BLaER1 (cell line): ENCODE measurements around the gene PGA5.
"Not testable (repeated sequence)": the region's sequence is repeated elsewhere in the genome, so short reads cannot be mapped to it uniquely, and the experiment has no call there.

Source experiments
- H3K27ac ChIP-seq: shearing (Covaris generic); formaldehyde crosslinking; 2 replicates; pipeline ENCODE4 v1.8.1; 2022
- H3K27me3 ChIP-seq: shearing (Covaris generic); formaldehyde crosslinking; 2 replicates; pipeline ENCODE4 v1.8.1; 2022
- H3K36me3 ChIP-seq: shearing (Covaris generic); formaldehyde crosslinking; 2 replicates; pipeline ENCODE4 v1.8.1; 2022
- H3K4me1 ChIP-seq: shearing (Covaris generic); formaldehyde crosslinking; 2 replicates; pipeline ENCODE4 v1.8.1; 2022
- H3K4me2 ChIP-seq: shearing (Covaris generic); formaldehyde crosslinking; 2 replicates; pipeline ENCODE4 v1.8.1; 2022
- H3K4me3 ChIP-seq: shearing (Covaris generic); formaldehyde crosslinking; 2 replicates; pipeline ENCODE4 v1.8.1; 2022
- H3K9ac ChIP-seq: shearing (Covaris generic); formaldehyde crosslinking; 2 replicates; pipeline ENCODE4 v1.8.1; 2022
- H3K9me3 ChIP-seq: shearing (Covaris generic); formaldehyde crosslinking; 2 replicates; pipeline ENCODE4 v1.8.1; 2022
- H4K20me1 ChIP-seq: shearing (Covaris generic); formaldehyde crosslinking; 2 replicates; pipeline ENCODE4 v1.8.1; 2022
- Cebpa-rat ChIP-seq: shearing (Covaris generic); IDR thresholded peaks from 2 replicates; pipeline ENCODE4 v1.8.1; 2022

The PGA5 gene

GRCh38 chr11:61240875-61241274 is at the start of gene PGA5:
Gene PGA5, plus strand, starts transcription at chr11:61241175. Its CDS starts 52 bp downstream, at chr11:61241227.
- not testable (repeated sequence) for H3K9me3 ChIP-seq, H3K36me3 ChIP-seq, H4K20me1 ChIP-seq, H3K4me3 ChIP-seq, H3K4me1 ChIP-seq, H3K27ac ChIP-seq, H3K27me3 ChIP-seq, H3K9ac ChIP-seq
- H3K4me2 ChIP-seq = peak within 1 kb of the TSS; percentile 45; the same call in 1 of the 2 replicates

DNA sequence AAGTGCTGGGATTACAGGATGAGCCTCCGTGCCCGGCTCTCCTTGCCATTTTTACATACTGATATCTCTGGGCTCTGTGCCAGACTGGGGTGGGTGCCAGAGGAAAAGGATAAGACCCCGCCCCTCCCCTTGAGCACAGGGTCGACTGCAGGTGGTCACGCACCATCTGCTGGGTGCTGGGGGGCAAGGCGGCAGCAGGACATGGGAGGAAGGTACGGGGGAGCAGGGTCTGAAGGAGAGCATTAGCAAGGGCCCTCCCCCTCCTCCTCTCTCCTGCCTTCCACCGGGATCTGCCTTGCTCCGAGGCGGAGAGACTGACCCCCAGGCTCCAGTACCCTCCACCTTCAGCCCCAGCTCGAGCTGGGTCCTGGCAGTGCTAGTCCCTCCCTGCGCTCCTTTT is 47.4 kb upstream of the PGA5 start:
- H3K4me2 ChIP-seq = no peak overlapping the region
- H3K4me3 ChIP-seq = no peak overlapping the region
- no peaks in the 10 kb centered on the region for H3K36me3 ChIP-seq
- H3K9ac ChIP-seq = no peak overlapping the region
- peaks cover 14% of the 10 kb centered on the region for H3K9me3 ChIP-seq
- peaks cover 12% of the 10 kb centered on the region for H3K4me1 ChIP-seq
- TF ChIP-seq Cebpa-rat = no peak
- no peaks in the 10 kb centered on the region for H4K20me1 ChIP-seq
- no peaks in the 10 kb centered on the region for H3K27me3 ChIP-seq
- H3K27ac ChIP-seq = no peak overlapping the region

DNA sequence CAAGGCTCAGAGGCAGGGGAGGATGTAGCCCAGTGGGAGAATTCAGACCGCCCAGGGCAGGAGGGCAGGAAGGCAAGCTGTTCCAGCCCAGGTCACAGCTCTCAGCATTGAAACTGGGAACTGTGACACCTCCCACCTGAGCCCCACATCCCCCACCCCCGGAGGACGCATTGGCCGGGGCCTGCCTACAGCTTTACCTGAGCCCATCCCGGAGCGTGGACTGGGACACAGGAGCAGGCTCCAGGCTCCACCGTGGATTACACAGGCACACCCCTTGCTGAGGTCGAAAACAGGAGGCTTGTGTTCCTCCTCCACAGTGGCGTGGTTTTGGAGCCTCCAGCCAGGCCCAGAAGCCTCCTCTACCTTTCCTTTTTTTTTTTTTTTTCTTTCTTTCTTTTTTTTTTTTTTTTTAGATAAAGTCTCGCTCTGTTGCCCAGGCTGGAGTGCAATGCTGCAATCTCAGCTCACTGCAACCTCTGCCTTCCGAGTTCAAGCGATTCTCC is 46.8 kb upstream of the PGA5 start:
- Histone ChIP-seq H3K27ac (no peak overlapping the region), H3K4me3 (no peak overlapping the region), H3K9me3 (peaks cover 20% of the 10 kb centered on the region), H3K9ac (no peak overlapping the region), H3K4me1 (peaks cover 12% of the 10 kb centered on the region), H3K27me3 (no peaks in the 10 kb centered on the region), H4K20me1 (no peaks in the 10 kb centered on the region), H3K4me2 (no peak overlapping the region), H3K36me3 (no peaks in the 10 kb centered on the region)
- TF ChIP-seq Cebpa-rat = no peak

GRCh38 chr11:61194981-61195695 is 45.8 kb upstream of the PGA5 start:
- Histone ChIP-seq H3K4me2 (peak overlapping the region; percentile 54), H3K27ac (no peak overlapping the region), H3K4me3 (no peak overlapping the region), H3K36me3 (no peaks in the 10 kb centered on the region), H3K9ac (no peak overlapping the region), H3K27me3 (no peaks in the 10 kb centered on the region), H3K9me3 (peaks cover 23% of the 10 kb centered on the region), H4K20me1 (no peaks in the 10 kb centered on the region), H3K4me1 (peaks cover 12% of the 10 kb centered on the region)
- TF ChIP-seq Cebpa-rat = no peak

DNA sequence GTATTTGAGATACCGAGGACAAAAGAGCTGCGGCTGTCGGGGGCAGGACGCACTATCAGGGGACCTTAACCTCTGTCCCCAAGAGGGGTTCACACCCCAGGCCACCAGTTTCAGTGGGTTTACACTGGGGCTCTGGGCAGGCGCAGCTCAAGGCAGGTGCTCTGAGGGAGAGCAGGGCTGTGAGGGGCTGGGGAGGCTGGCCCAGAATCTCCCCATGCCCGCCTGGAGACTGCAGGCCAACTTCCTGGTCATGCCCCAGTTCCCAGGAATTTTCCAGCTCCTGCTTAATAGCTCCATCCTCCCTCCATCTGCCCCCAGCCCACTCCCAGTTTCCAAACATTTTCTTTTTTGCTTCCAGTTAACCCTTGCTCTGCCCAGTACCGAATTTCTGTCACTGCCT is 45.3 kb upstream of the PGA5 start:
- Histone ChIP-seq H3K4me2 (peak overlapping the region; percentile 54), H3K4me3 (no peak overlapping the region)
- TF ChIP-seq Cebpa-rat = no peak

DNA sequence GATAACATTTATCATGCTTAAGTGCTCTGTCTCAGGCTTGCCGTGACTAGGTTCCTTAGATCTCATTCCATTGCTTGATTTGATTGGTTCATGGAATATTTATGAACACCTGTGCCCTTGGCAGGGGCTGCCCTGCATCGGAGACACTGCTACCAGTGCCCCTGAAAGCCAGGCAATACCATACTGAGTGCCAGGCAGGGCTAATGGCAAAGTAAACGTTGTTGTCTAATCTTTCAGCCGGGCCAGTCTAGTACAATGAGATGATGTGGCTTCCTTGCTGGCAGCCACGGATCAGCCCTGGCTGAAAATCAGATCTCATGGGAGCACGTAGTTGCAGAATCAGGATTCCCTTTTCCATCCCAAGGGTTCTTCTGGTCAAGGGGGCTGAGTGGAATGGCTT is 42.6 kb upstream of the PGA5 start:
- H4K20me1 ChIP-seq = no peaks in the 10 kb centered on the region
- H3K9ac ChIP-seq = no peak overlapping the region
- no peaks in the 10 kb centered on the region for H3K27me3 ChIP-seq

More for the DNA sequence above, 45.3 kb upstream of the PGA5 start:
- Histone ChIP-seq H3K9ac (no peak overlapping the region), H3K4me1 (peaks cover 12% of the 10 kb centered on the region), H3K9me3 (peaks cover 20% of the 10 kb centered on the region), H3K27me3 (no peaks in the 10 kb centered on the region), H3K27ac (no peak overlapping the region), H3K36me3 (no peaks in the 10 kb centered on the region), H4K20me1 (no peaks in the 10 kb centered on the region)

GRCh38 chr11:61198948-61199523 is 41.9 kb upstream of the PGA5 start:
- Histone ChIP-seq H3K27me3 (no peaks in the 10 kb centered on the region), H4K20me1 (no peaks in the 10 kb centered on the region), H3K27ac (no peak overlapping the region), H3K9ac (no peak overlapping the region), H3K4me2 (no peak overlapping the region), H3K4me1 (peaks cover 32% of the 10 kb centered on the region), H3K9me3 (peaks cover 15% of the 10 kb centered on the region), H3K4me3 (no peak overlapping the region), H3K36me3 (no peaks in the 10 kb centered on the region)
- TF ChIP-seq Cebpa-rat = no peak

More for the DNA sequence above, 42.6 kb upstream of the PGA5 start:
- Histone ChIP-seq H3K36me3 (no peaks in the 10 kb centered on the region), H3K4me2 (no peak overlapping the region), H3K9me3 (peaks cover 15% of the 10 kb centered on the region), H3K4me1 (peaks cover 32% of the 10 kb centered on the region), H3K27ac (no peak overlapping the region), H3K4me3 (no peak overlapping the region)
- no peak for TF ChIP-seq Cebpa-rat

GRCh38 chr11:61201476-61201875 is 39.5 kb upstream of the PGA5 start:
- H3K9ac ChIP-seq = no peak overlapping the region
- H3K36me3 ChIP-seq = no peaks in the 10 kb centered on the region
- TF ChIP-seq Cebpa-rat = no peak
- H3K27ac ChIP-seq = no peak overlapping the region
- H3K27me3 ChIP-seq = no peaks in the 10 kb centered on the region
- H3K9me3 ChIP-seq = peaks cover 15% of the 10 kb centered on the region
- no peak overlapping the region for H3K4me3 ChIP-seq
- H4K20me1 ChIP-seq = no peaks in the 10 kb centered on the region
- H3K4me2 ChIP-seq = peak overlapping the region; percentile 49
- H3K4me1 ChIP-seq = peaks cover 21% of the 10 kb centered on the region

DNA sequence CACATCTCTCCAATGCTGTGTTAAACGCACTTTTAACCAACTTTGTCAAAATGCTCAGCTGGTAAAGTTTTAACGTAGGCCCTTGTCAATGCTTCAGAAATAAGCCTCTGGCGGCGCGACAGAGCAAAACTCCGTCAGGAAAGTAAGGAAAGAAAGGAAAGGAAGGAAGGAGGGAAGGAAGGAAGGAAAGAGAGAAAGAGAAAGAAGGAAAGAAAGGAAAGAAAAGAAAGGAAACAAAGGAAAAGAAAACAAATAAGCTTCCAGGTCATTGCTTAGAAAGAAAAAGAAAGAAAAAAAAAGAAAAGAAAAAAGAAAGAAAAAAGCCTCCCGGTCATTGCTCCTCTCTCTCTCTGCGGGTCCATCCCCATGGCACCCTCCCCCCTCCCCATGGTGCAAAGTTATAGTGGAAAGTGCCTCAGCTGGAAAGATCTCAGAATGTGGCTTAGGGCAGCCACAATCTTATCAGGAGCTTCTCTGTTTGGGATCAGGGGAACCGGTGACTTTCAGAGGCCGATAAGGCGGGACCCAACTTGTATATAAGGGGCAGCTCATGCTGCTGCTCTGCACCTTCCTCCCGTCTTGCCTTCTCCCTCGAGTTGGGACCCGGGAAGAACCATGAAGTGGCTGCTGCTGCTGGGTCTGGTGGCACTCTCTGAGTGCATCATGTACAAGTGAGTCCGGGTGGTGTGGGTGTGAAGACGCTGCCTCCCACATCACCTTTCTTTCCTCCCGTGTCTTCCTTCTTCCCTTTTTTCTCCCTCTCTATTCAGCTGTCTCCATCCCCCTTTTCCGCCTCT is 37.8 kb upstream of the PGA5 start, which contains the start of gene PGA3:
Gene PGA3 (plus strand): TSS at position 566 of the 797 bp plus-strand sequence. CDS start 50 bp downstream, at position 616.
- H3K27me3 ChIP-seq = not testable (repeated sequence)
- peak within 1 kb of the TSS; percentile 18; the same call in 1 of the 2 replicates for H3K4me2 ChIP-seq

GRCh38 chr11:61203873-61204272 is 37.1 kb upstream of the PGA5 start:
- not testable (repeated sequence) for H3K27me3 ChIP-seq, H3K36me3 ChIP-seq, H3K27ac ChIP-seq, H4K20me1 ChIP-seq, H3K9ac ChIP-seq, H3K4me2 ChIP-seq, H3K4me3 ChIP-seq, H3K9me3 ChIP-seq
- H3K4me1 ChIP-seq = peaks cover 21% of the 10 kb centered on the region

More for the DNA sequence above, 37.8 kb upstream of the PGA5 start, which contains the start of gene PGA3:
- not testable (repeated sequence) for H3K9ac ChIP-seq, H3K36me3 ChIP-seq, H4K20me1 ChIP-seq, H3K4me3 ChIP-seq, H3K27ac ChIP-seq
- Histone ChIP-seq H3K9me3 (peaks cover 14% of the 10 kb centered on the region), H3K4me1 (peaks cover 21% of the 10 kb centered on the region)

DNA sequence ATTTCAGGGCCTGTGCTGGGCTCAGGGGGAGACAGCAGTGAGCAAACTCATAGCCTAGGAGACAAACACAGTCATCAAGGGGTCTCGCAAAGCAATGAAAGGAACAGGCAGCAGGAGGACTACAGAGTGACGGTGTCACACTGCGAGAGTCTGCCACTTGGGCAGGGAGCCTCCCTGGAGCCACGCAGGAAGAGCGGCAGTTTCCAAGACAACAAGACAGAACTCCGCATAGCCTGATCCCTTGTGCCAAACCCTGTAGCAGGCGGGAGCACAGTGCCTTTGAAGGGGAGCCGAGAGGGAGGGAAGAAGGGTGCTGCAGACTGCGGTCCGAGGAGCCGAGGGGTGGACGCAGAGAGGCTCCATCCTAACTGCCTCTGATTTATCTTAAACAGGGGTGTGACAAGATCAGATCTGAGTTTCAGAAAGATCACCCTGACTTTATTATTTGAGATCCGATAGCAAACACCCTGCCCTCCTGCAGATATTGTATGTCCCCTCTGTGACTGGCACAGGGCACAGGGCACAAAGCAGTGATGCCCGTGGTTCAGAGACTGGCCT is 36.4 kb upstream of the PGA5 start:
- H3K27ac ChIP-seq, H3K27me3 ChIP-seq, H3K36me3 ChIP-seq, H4K20me1 ChIP-seq, H3K4me2 ChIP-seq, H3K9me3 ChIP-seq, H3K4me3 ChIP-seq, H3K9ac ChIP-seq: not testable (repeated sequence)
- H3K4me1 ChIP-seq = peaks cover 21% of the 10 kb centered on the region

DNA sequence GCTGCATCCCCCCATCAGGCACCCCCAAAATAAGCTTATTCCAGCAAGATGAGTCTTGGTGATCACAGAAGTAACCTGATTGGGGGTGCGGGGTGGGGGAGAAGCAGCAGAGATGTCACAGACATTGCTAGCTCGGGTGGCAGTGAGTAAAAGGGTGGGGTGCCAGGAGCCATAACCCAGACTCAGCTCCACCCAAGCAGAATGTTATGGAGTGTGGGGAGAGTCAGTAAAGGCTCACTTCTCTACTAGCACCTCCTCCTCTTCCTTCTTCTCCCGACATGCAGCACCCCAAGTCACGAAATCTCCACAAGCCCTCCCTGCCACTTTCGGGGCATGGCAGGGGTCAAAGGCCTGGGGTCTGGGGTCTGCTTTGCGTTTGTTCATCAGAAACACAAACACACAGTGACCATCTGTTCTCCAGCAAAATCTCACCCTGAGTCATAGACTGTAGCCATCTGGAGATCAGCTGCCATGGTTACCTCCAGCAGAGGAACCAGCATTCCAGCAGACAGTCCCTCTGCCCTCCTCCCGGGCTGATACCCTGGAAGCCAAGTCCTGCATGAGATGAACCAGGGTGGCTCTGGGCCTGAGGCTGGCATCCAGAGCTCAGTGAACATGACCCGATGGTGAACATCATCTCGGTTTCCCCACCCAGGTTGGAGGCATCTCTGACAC is 33.2 kb upstream of the PGA5 start:
- H3K4me1 ChIP-seq, H3K4me3 ChIP-seq, H4K20me1 ChIP-seq, H3K27ac ChIP-seq, H3K9me3 ChIP-seq, H3K4me2 ChIP-seq, H3K9ac ChIP-seq, H3K36me3 ChIP-seq, H3K27me3 ChIP-seq: not testable (repeated sequence)

DNA sequence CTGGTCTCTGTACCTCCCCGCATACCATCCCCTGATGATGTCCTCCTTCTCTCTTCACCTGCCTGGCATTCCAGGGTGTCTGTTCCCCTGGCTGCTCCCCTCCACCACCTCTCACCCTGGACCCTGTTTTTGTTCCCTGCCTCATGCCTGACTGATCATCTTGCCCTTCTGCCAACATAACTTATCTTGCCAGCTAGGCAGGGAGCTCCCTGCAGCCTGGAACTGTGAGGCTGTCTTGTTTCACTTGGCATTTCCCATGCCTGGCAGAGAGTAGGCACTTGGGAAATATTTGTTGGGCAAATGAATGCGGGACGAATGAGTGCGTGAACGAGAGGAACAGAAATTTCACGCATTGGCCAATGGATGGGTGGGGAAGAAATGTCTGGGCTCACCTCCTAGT is 30.3 kb upstream of the PGA5 start:
- H3K9me3 ChIP-seq, H4K20me1 ChIP-seq: not testable (repeated sequence)

More for the DNA sequence above, 30.3 kb upstream of the PGA5 start:
- not testable (repeated sequence) for H3K4me1 ChIP-seq, H3K27me3 ChIP-seq, H3K36me3 ChIP-seq, H3K4me2 ChIP-seq, H3K27ac ChIP-seq, H3K9ac ChIP-seq, H3K4me3 ChIP-seq
